Muscle layer of duodenum (tissue), 2 donors: ENCODE results near the gene CDKN2B-AS1.

Experiments used
- H3K27ac ChIP-seq: one replicate; pipeline ENCODE4 v1.7.0; 2013; ENCODE audit warnings: mild to moderate bottlenecking, low read length
- H3K27me3 ChIP-seq: one replicate; pipeline ENCODE4 v1.7.0; 2013; ENCODE audit warnings: low read depth, mild to moderate bottlenecking, control low read depth, low read length
- H3K36me3 ChIP-seq, 2 donors: one replicate each; pipeline ENCODE4 v1.7.0; 2013; ENCODE audit warnings: low read length in 2 of 2, control low read depth in 1 of 2, mild to moderate bottlenecking in 1 of 2; ENCODE audit not compliant: insufficient read depth in 2 of 2, control insufficient read depth in 1 of 2
- H3K4me1 ChIP-seq, 2 donors: one replicate each; pipeline ENCODE4 v1.7.0; 2013; ENCODE audit warnings: low read length in 2 of 2, mild to moderate bottlenecking in 2 of 2, control low read depth in 1 of 2, moderate library complexity in 1 of 2; ENCODE audit not compliant: insufficient read depth in 2 of 2, control insufficient read depth in 1 of 2
- H3K4me3 ChIP-seq, 2 donors: one replicate each; pipeline ENCODE4 v1.7.0; 2013; ENCODE audit warnings: low read length in 2 of 2, low read depth in 1 of 2, mild to moderate bottlenecking in 1 of 2
- H3K9me3 ChIP-seq, 2 donors: one replicate each; pipeline ENCODE4 v1.7.0; 2013; ENCODE audit warnings: low read length in 2 of 2, control low read depth in 1 of 2, mild to moderate bottlenecking in 1 of 2; ENCODE audit not compliant: control insufficient read depth in 1 of 2
- donor health status: healthy.

The CDKN2B-AS1 gene

GRCh38 chr9:21996438-21996837 is 1.8 kb downstream of the CDKN2B-AS1 start:
- Histone ChIP-seq H3K36me3 (peaks cover 0 to 3% of the 10 kb centered on the region in 2 donors), H3K4me3 (no peak overlapping the region), H3K27ac (no peak overlapping the region), H3K27me3 (peaks cover 8% of the 10 kb centered on the region), H3K4me1 (peaks cover 0 to 13% of the 10 kb centered on the region in 2 donors), H3K9me3 (no peaks in the 10 kb centered on the region)

- Histone ChIP-seq H3K27ac (no peak overlapping the region), H3K36me3 (peaks cover 0 to 3% of the 10 kb centered on the region in 2 donors), H3K9me3 (no peaks in the 10 kb centered on the region), H3K27me3 (peaks cover 8% of the 10 kb centered on the region), H3K4me3 (no peak overlapping the region), H3K4me1 (peaks cover 0 to 13% of the 10 kb centered on the region in 2 donors)
These were observed 2.3 kb downstream of the CDKN2B-AS1 start for GRCh38 chr9:21996858-21997257.

- H3K27me3 ChIP-seq, result peaks cover 8% of the 10 kb centered on the region
- H3K4me3 ChIP-seq, result no peak overlapping the region
- H3K4me1 ChIP-seq, result peaks cover 0 to 13% of the 10 kb centered on the region in 2 donors
- H3K9me3 ChIP-seq, result no peaks in the 10 kb centered on the region
- no peak overlapping the region for H3K27ac ChIP-seq
- peaks cover 0 to 3% of the 10 kb centered on the region in 2 donors for H3K36me3 ChIP-seq
These were observed 2.9 kb downstream of the CDKN2B-AS1 start for GRCh38 chr9:21997480-21997879.

- H3K36me3 ChIP-seq, result peaks cover 0 to 3% of the 10 kb centered on the region in 2 donors
- H3K27me3 ChIP-seq, result peaks cover 6% of the 10 kb centered on the region
- H3K27ac ChIP-seq, result no peak overlapping the region
- no peak overlapping the region for H3K4me3 ChIP-seq
- H3K9me3 ChIP-seq, result no peaks in the 10 kb centered on the region
- H3K4me1 ChIP-seq, result peaks cover 0 to 13% of the 10 kb centered on the region in 2 donors
These were observed 3.4 kb downstream of the CDKN2B-AS1 start for GRCh38 chr9:21998026-21998425.

- Histone ChIP-seq H3K4me3 (no peak overlapping the region), H3K36me3 (peaks cover 0 to 4% of the 10 kb centered on the region in 2 donors), H3K27ac (no peak overlapping the region), H3K4me1 (peaks cover 0 to 9% of the 10 kb centered on the region in 2 donors), H3K9me3 (no peaks in the 10 kb centered on the region), H3K27me3 (peaks cover 18% of the 10 kb centered on the region)
These were observed 7.4 kb downstream of the CDKN2B-AS1 start for GRCh38 chr9:22002038-22002437.

- Histone ChIP-seq H3K9me3 (no peaks in the 10 kb centered on the region), H3K27me3 (peaks cover 18% of the 10 kb centered on the region), H3K36me3 (peaks cover 0 to 4% of the 10 kb centered on the region in 2 donors), H3K4me1 (peaks cover 4 to 13% of the 10 kb centered on the region in 2 donors), H3K27ac (no peak overlapping the region), H3K4me3 (no peak overlapping the region)
These were observed 10.6 kb downstream of the CDKN2B-AS1 start for GRCh38 chr9:22005021-22005701.

- Histone ChIP-seq H3K4me3 (no peak overlapping the region), H3K9me3 (no peaks in the 10 kb centered on the region), H3K27me3 (peaks cover 18% of the 10 kb centered on the region), H3K36me3 (peaks cover 0 to 4% of the 10 kb centered on the region in 2 donors), H3K4me1 (peaks cover 4 to 13% of the 10 kb centered on the region in 2 donors), H3K27ac (no peak overlapping the region)
These were observed 11.4 kb downstream of the CDKN2B-AS1 start for GRCh38 chr9:22005702-22006606.

- Histone ChIP-seq H3K27me3 (peaks cover 18% of the 10 kb centered on the region), H3K36me3 (peaks cover 0 to 4% of the 10 kb centered on the region in 2 donors), H3K27ac (peak overlapping the region; percentile 77)
These were observed 13.8 kb downstream of the CDKN2B-AS1 start for GRCh38 chr9:22008384-22008716.

GRCh38 chr9:22008717-22009505 is 14.3 kb downstream of the CDKN2B-AS1 start, which contains the start of gene CDKN2B:
Gene CDKN2B (minus strand): TSS chr9:22009305. CDS start chr9:22008953, 352 bp downstream.
- Histone ChIP-seq H3K27ac (peak within 1 kb of the TSS; percentile 77), H3K4me3 (peak within 1 kb of the TSS; percentile 65 to 95), H3K4me1 (peaks cover 4 to 13% of the 10 kb centered on the region in 2 donors), H3K36me3 (peaks cover 0 to 4% of the 10 kb centered on the region in 2 donors), H3K9me3 (no peaks in the 10 kb centered on the region), H3K27me3 (peaks cover 18% of the 10 kb centered on the region)

More at GRCh38 chr9:22008384-22008716, 13.8 kb downstream of the CDKN2B-AS1 start:
- Histone ChIP-seq H3K4me3 (peak overlapping the region; percentile 65 to 95), H3K9me3 (no peaks in the 10 kb centered on the region), H3K4me1 (peaks cover 4 to 13% of the 10 kb centered on the region in 2 donors)

GRCh38 chr9:22009506-22009867 is 14.9 kb downstream of the CDKN2B-AS1 start:
- Histone ChIP-seq H3K36me3 (peaks cover 0 to 4% of the 10 kb centered on the region in 2 donors), H3K27ac (no peak overlapping the region), H3K4me1 (peaks cover 4 to 13% of the 10 kb centered on the region in 2 donors), H3K9me3 (no peaks in the 10 kb centered on the region), H3K4me3 (peak overlapping the region; percentile 65 to 95), H3K27me3 (peaks cover 18% of the 10 kb centered on the region)
